H9 (cell line): Measurements from ENCODE around the gene MORN1. TPM values are rescaled to one million over a fixed set of nuclear protein-coding genes. Genes with fewer than 3 reads are reported as not detected.

Experiments
- DNase-seq: peaks from one replicate; pipeline ENCODE4 v3.0.0-alpha.2; 2017
- H2AFZ ChIP-seq: one replicate; pipeline ENCODE4 v1.6.1; 2013; ENCODE audit warnings: mild to moderate bottlenecking, low read length, control low read depth, moderate library complexity
- H2AK5ac ChIP-seq: 2 replicates; pipeline ENCODE4 v1.6.1; 2013; ENCODE audit warnings: low read length, control low read depth, mixed read lengths; ENCODE audit not compliant: insufficient read length
- H2BK120ac ChIP-seq: one replicate; pipeline ENCODE4 v1.6.1; 2013; ENCODE audit warnings: low read depth, mild to moderate bottlenecking, low read length, control low read depth, inconsistent platforms; ENCODE audit not compliant: poor library complexity, severe bottlenecking
- H2BK12ac ChIP-seq: 2 replicates; pipeline ENCODE4 v1.6.1; 2013; ENCODE audit warnings: low read length, control low read depth, mixed read lengths, low read depth; ENCODE audit not compliant: insufficient read length
- H2BK15ac ChIP-seq: 2 replicates; pipeline ENCODE4 v1.6.1; 2013; ENCODE audit warnings: low read depth, low read length, control low read depth
- H2BK20ac ChIP-seq: one replicate; pipeline ENCODE4 v1.6.1; 2013; ENCODE audit warnings: low read depth, mild to moderate bottlenecking, low read length, control low read depth, inconsistent platforms; ENCODE audit not compliant: poor library complexity, severe bottlenecking
- H2BK5ac ChIP-seq: 2 replicates; pipeline ENCODE4 v1.6.1; 2013; ENCODE audit warnings: low read length, control low read depth, mixed read lengths; ENCODE audit not compliant: insufficient read length
- H3K14ac ChIP-seq: 2 replicates; pipeline ENCODE4 v1.6.1; 2013; ENCODE audit warnings: low read length, control low read depth; ENCODE audit not compliant: insufficient read depth
- H3K18ac ChIP-seq: 2 replicates; pipeline ENCODE4 v1.6.1; 2013; ENCODE audit warnings: low read depth, mild to moderate bottlenecking, mixed read lengths, low read length, control low read depth; ENCODE audit not compliant: insufficient read length
- H3K23ac ChIP-seq: 2 replicates; pipeline ENCODE4 v1.6.1; 2013; ENCODE audit warnings: low read length, control low read depth, mixed read lengths, low read depth; ENCODE audit not compliant: insufficient read length
- H3K23me2 ChIP-seq: 2 replicates; pipeline ENCODE4 v1.6.1; 2013; ENCODE audit warnings: low read depth, mild to moderate bottlenecking, mixed read lengths, low read length, control low read depth; ENCODE audit not compliant: insufficient read length, poor library complexity, severe bottlenecking
- H3K27ac ChIP-seq: 2 replicates; pipeline ENCODE4 v1.5.1; 2013; ENCODE audit warnings: low read length, control low read depth, mixed read lengths, low read depth; ENCODE audit not compliant: insufficient read length
- H3K27me3 ChIP-seq: 2 replicates; pipeline ENCODE4 v1.6.1; 2013; ENCODE audit warnings: low read length, control low read depth, inconsistent platforms; ENCODE audit not compliant: insufficient read depth
- H3K4ac ChIP-seq: 2 replicates; pipeline ENCODE4 v1.6.1; 2013; ENCODE audit warnings: low read depth, mild to moderate bottlenecking, control low read depth, inconsistent platforms, low read length, moderate library complexity
- H3K4me1 ChIP-seq: 2 replicates; pipeline ENCODE4 v1.6.1; 2013; ENCODE audit warnings: low read length, control low read depth, inconsistent platforms; ENCODE audit not compliant: insufficient read depth
- H3K4me2 ChIP-seq: 2 replicates; pipeline ENCODE4 v1.6.1; 2013; ENCODE audit warnings: low read length, control low read depth, mixed read lengths; ENCODE audit not compliant: insufficient read length, insufficient read depth
- H3K56ac ChIP-seq: 2 replicates; pipeline ENCODE4 v1.6.1; 2013; ENCODE audit warnings: low read depth, mild to moderate bottlenecking, mixed read lengths, low read length, control low read depth; ENCODE audit not compliant: insufficient read length
- H3K79me1 ChIP-seq: 2 replicates; pipeline ENCODE4 v1.6.1; 2013; ENCODE audit warnings: low read depth, mild to moderate bottlenecking, moderate library complexity, low read length, control low read depth, inconsistent platforms; ENCODE audit not compliant: insufficient read depth, poor library complexity, severe bottlenecking
- H3K79me2 ChIP-seq: 2 replicates; pipeline ENCODE4 v1.6.1; 2013; ENCODE audit warnings: low read length, control low read depth, inconsistent platforms; ENCODE audit not compliant: insufficient read depth
- H3K9ac ChIP-seq: 2 replicates; pipeline ENCODE4 v1.6.1; 2013; ENCODE audit warnings: low read length, control low read depth, mixed read lengths; ENCODE audit not compliant: insufficient read length; ENCODE audit errors: extremely low read depth
- H3K9me3 ChIP-seq: one replicate; pipeline ENCODE4 v1.6.1; 2013; ENCODE audit warnings: low read depth, low read length, inconsistent platforms; ENCODE audit not compliant: control insufficient read depth
- H3T11ph ChIP-seq: one replicate; pipeline ENCODE4 v1.6.1; 2013; ENCODE audit warnings: mild to moderate bottlenecking, low read length, control low read depth, inconsistent platforms
- H4K20me1 ChIP-seq: one replicate; pipeline ENCODE4 v1.6.1; 2013; ENCODE audit not compliant: control insufficient read depth, insufficient read length, insufficient read depth
- H4K5ac ChIP-seq: 2 replicates; pipeline ENCODE4 v1.6.1; 2013; ENCODE audit warnings: low read depth, mild to moderate bottlenecking, mixed read lengths, low read length, control low read depth; ENCODE audit not compliant: insufficient read length
- H4K8ac ChIP-seq: replicated peaks from 2 replicates; pipeline ENCODE4 v1.6.1; 2013; ENCODE audit warnings: low read length, control low read depth, mixed read lengths, low read depth; ENCODE audit not compliant: insufficient read length
- H4K91ac ChIP-seq: 2 replicates; pipeline ENCODE4 v1.6.1; 2013; ENCODE audit warnings: low read depth, mild to moderate bottlenecking, moderate library complexity, mixed read lengths, low read length, control low read depth; ENCODE audit not compliant: insufficient read length
- H3K27ac Mint-ChIP-seq, 3 experiments: 2 replicates in 2 of 3; 3 replicates in 1 of 3; pipeline ENCODE4 v1.8.0; 2020 to 2021; ENCODE audit warnings: mixed read lengths in 3 of 3, mild to moderate bottlenecking in 1 of 3, moderate library complexity in 1 of 3
- H3K27me3 Mint-ChIP-seq: 2 replicates; pipeline ENCODE4 v1.8.0; 2021; ENCODE audit warnings: low read depth, mild to moderate bottlenecking, moderate library complexity, mixed read lengths
- H3K36me3 Mint-ChIP-seq, 3 experiments: 2 replicates in 2 of 3; 3 replicates in 1 of 3; pipeline ENCODE4 v1.8.0; 2020 to 2021; ENCODE audit warnings: low read depth in 3 of 3, mixed read lengths in 3 of 3; ENCODE audit not compliant: insufficient read depth in 1 of 3
- H3K4me1 Mint-ChIP-seq, 2 experiments: 2 replicates each; pipeline ENCODE4 v1.8.0; 2020; ENCODE audit warnings: mixed read lengths in 2 of 2
- H3K4me3 Mint-ChIP-seq, 2 experiments: 2 replicates in 1 of 2; 3 replicates in 1 of 2; pipeline ENCODE4 v1.8.0; 2020 to 2021; ENCODE audit warnings: mild to moderate bottlenecking in 2 of 2, mixed read lengths in 2 of 2, moderate library complexity in 1 of 2
- H3K9me3 Mint-ChIP-seq, 2 experiments: 2 replicates in 1 of 2; 3 replicates in 1 of 2; pipeline ENCODE4 v1.8.0; 2020; ENCODE audit warnings: mild to moderate bottlenecking in 2 of 2, mixed read lengths in 2 of 2, moderate library complexity in 1 of 2
- CTCF ChIP-seq: fragments of 200-600 bp; sonication (generic); conservative IDR thresholded peaks from 3 replicates; pipeline ENCODE4 v1.8.0; 2021; ENCODE audit warnings: antibody characterized with exemption, mild to moderate bottlenecking
- WGBS: extraction: QIAGEN DNeasy Blood & Tissue Kit; methylation state at CpG from one replicate; pipeline ENCODE4 v1.1.7; 2013; ENCODE audit warnings: missing lambda C conversion rate, low lambda C conversion rate, mixed read lengths; ENCODE audit not compliant: insufficient read length; ENCODE audit errors: extremely low coverage; 5-methylcytosine and 5-hydroxymethylcytosine counted together
- total RNA-seq: library from RNA; stranded (reverse); gene quantifications from 2 replicates; pipeline ENCODE4 v1.2.1, GENCODE V29; 2021

Gene MORN1
- total RNA-seq, 1 experiment from 2014 or later = 12.7 TPM

GRCh38 chr1:2403273-2403672, 11.9 kb upstream of the MORN1 start:
- Histone ChIP-seq H3K9ac (no peak overlapping the region), H3K14ac (no peak overlapping the region), H2BK20ac (no peak overlapping the region), H3K56ac (no peak overlapping the region), H2AFZ (no peak overlapping the region), H3T11ph (no peak overlapping the region), H4K91ac (no peak overlapping the region), H3K4ac (no peak overlapping the region), H2BK12ac (no peak overlapping the region), H3K18ac (no peak overlapping the region), H2BK120ac (no peak overlapping the region), H3K9me3 (no peaks in the 10 kb centered on the region), H4K8ac (no peak overlapping the region), H3K4me2 (no peak overlapping the region), H3K23me2 (no peaks in the 10 kb centered on the region), H2AK5ac (no peak overlapping the region), H3K23ac (no peak overlapping the region), H2BK5ac (no peak overlapping the region), H3K27me3 (no peaks in the 10 kb centered on the region), H3K27ac (no peak overlapping the region), H3K79me2 (no peaks in the 10 kb centered on the region), H4K5ac (no peak overlapping the region), H2BK15ac (no peak overlapping the region), H4K20me1 (no peaks in the 10 kb centered on the region), H3K4me1 (no peaks in the 10 kb centered on the region), H3K79me1 (no peaks in the 10 kb centered on the region)
- Mint-ChIP-seq H3K9me3 (no peaks in the 10 kb centered on the region), H3K27me3 (no peaks in the 10 kb centered on the region; the same call in 1 of the 2 replicates), H3K27ac (0 out of 7 replicates have a peak overlapping the region, but pooled peaks of 1 of the 3 experiments have one; percentile 56), H3K36me3 (peaks cover 11 to 88% (median 74%) of the 10 kb centered on the region in 3 experiments; a peak in 6 of 7 replicates), H3K4me3 (no peak overlapping the region), H3K4me1 (no peaks in the 10 kb centered on the region)
- DNase-seq = no peak
- no peak for TF ChIP-seq CTCF
- WGBS = no CpG with 5 or more reads among the region's 19 CpGs
